Measurements from ENCODE around the gene WWOX.

The WWOX gene

GRCh38 chr16:79090966-79091365 lies 991.5 kb downstream of the WWOX start:
- no peak for ATAC-seq
- TF ChIP-seq OSR1 (CRISPR knock-in tag; IDR thresholded peaks at IDR 0.05) (no peak), CREB5 (CRISPR knock-in tag; IDR thresholded peaks at IDR 0.05; ENCODE audit: low read depth) (no peak), TSHZ2 (CRISPR knock-in tag; IDR thresholded peaks at IDR 0.05) (no peak), CSDC2 (CRISPR knock-in tag; IDR thresholded peaks at IDR 0.05) (no peak), PPARA (CRISPR knock-in tag; IDR thresholded peaks at IDR 0.05; ENCODE audit: borderline replicate concordance) (no peak), ZNF70 (CRISPR knock-in tag; IDR thresholded peaks at IDR 0.05) (no peak), ISL1 (CRISPR knock-in tag; IDR thresholded peaks at IDR 0.05) (no peak), ZNF8 (CRISPR knock-in tag; IDR thresholded peaks at IDR 0.05) (no peak), ZC3H10 (CRISPR knock-in tag; IDR thresholded peaks at IDR 0.05) (no peak), ZFP3 (CRISPR knock-in tag; IDR thresholded peaks at IDR 0.05) (no peak), PATZ1 (CRISPR knock-in tag; IDR thresholded peaks at IDR 0.05; ENCODE audit: borderline replicate concordance) (no peak), SNAI2 (CRISPR knock-in tag; IDR thresholded peaks at IDR 0.05) (no peak), TOX (CRISPR knock-in tag; IDR thresholded peaks at IDR 0.05; ENCODE audit: borderline replicate concordance) (no peak), ZNF565 (CRISPR knock-in tag; conservative IDR thresholded peaks at IDR 0.05; ENCODE audit: low read depth) (no peak), CSRNP3 (CRISPR knock-in tag; IDR thresholded peaks at IDR 0.05) (no peak), TCF4 (CRISPR knock-in tag; IDR thresholded peaks at IDR 0.05; ENCODE audit: borderline replicate concordance) (no peak), POU6F1 (CRISPR knock-in tag; IDR thresholded peaks at IDR 0.05; ENCODE audit: borderline replicate concordance, low read depth) (no peak)

GRCh38 chr16:79092846-79093245 lies 993.4 kb downstream of the WWOX start:
- TF ChIP-seq ZFP30 (CRISPR knock-in tag; IDR thresholded peaks at IDR 0.05) (no peak), BACH2 (CRISPR knock-in tag; IDR thresholded peaks at IDR 0.05; ENCODE audit: borderline replicate concordance) (no peak), ZNF8 (CRISPR knock-in tag; IDR thresholded peaks at IDR 0.05) (no peak), GLIS3 (CRISPR knock-in tag; IDR thresholded peaks at IDR 0.05) (no peak), CSDC2 (CRISPR knock-in tag; IDR thresholded peaks at IDR 0.05) (no peak), TCF4 (CRISPR knock-in tag; IDR thresholded peaks at IDR 0.05; ENCODE audit: borderline replicate concordance) (no peak), ZNF565 (CRISPR knock-in tag; conservative IDR thresholded peaks at IDR 0.05; ENCODE audit: low read depth) (no peak), ESRRG (CRISPR knock-in tag; IDR thresholded peaks at IDR 0.05) (no peak), CSRNP3 (CRISPR knock-in tag; IDR thresholded peaks at IDR 0.05) (no peak), OSR1 (CRISPR knock-in tag; IDR thresholded peaks at IDR 0.05) (no peak), POU6F1 (CRISPR knock-in tag; IDR thresholded peaks at IDR 0.05; ENCODE audit: borderline replicate concordance, low read depth) (no peak), PPARA (CRISPR knock-in tag; IDR thresholded peaks at IDR 0.05; ENCODE audit: borderline replicate concordance) (no peak), RARB (CRISPR knock-in tag; IDR thresholded peaks at IDR 0.05) (no peak)
- ATAC-seq: no peak

Data from SK-N-SH treated with all-trans-retinoic acid at 6 μM for 48 hours (cell line).